ENCODE measurements around the gene GPR132. TPM values are rescaled to one million over a fixed set of nuclear protein-coding genes. Genes with fewer than 3 reads are reported as not detected.

The GPR132 gene
- total RNA-seq, 2 donors from 2014 or later: 0.68 to 1.4 TPM

GRCh38 chr14:105080161-105080560 lies 14.9 kb upstream of the GPR132 start:
- H3K36me3 ChIP-seq: no peaks in the 10 kb centered on the region
- no peak overlapping the region for H3K27ac ChIP-seq
- WGBS: 88% methylated on average over 17 of the region's 17 CpGs
- H3K4me3 ChIP-seq: no peak overlapping the region
- no peak for TF ChIP-seq CTCF (IDR thresholded peaks at IDR 0.05)
- no peaks in the 10 kb centered on the region for H3K4me1 ChIP-seq (replicated peaks)
- H3K9me3 ChIP-seq: no peaks in the 10 kb centered on the region
- no peaks in the 10 kb centered on the region for H3K27me3 ChIP-seq (replicated peaks; ENCODE audit: insufficient read depth)
- DNase-seq (ENCODE audit: low spot score): no peak
- intact Hi-C loops (cut with DNase I): no loop called here

GRCh38 chr14:105078294-105078693 lies 13.1 kb upstream of the GPR132 start:
- H3K9me3 ChIP-seq: no peaks in the 10 kb centered on the region
- intact Hi-C loops (cut with DNase I): no loop called here
- no peak overlapping the region for H3K27ac ChIP-seq
- H3K36me3 ChIP-seq: no peaks in the 10 kb centered on the region
- TF ChIP-seq CTCF (IDR thresholded peaks at IDR 0.05) (no peak), POLR2A (IDR thresholded peaks at IDR 0.05) (no peak), POLR2AphosphoS5 (IDR thresholded peaks at IDR 0.05) (no peak)
- no peaks in the 10 kb centered on the region for H3K4me1 ChIP-seq (replicated peaks)
- no peak overlapping the region for H3K4me3 ChIP-seq
- peaks cover 6% of the 10 kb centered on the region for H3K27me3 ChIP-seq (replicated peaks; ENCODE audit: insufficient read depth)
- no peak for DNase-seq (ENCODE audit: low spot score)
- WGBS: 67% methylated on average over 1 of the region's 1 CpG

GRCh38 chr14:105077649-105077995 lies 12.4 kb upstream of the GPR132 start:
- H3K27ac ChIP-seq: no peak overlapping the region
- no peak for TF ChIP-seq POLR2A (IDR thresholded peaks at IDR 0.05)
- no peak for TF ChIP-seq POLR2AphosphoS5 (IDR thresholded peaks at IDR 0.05)
- no peak for TF ChIP-seq CTCF (IDR thresholded peaks at IDR 0.05)
- H3K9me3 ChIP-seq: no peaks in the 10 kb centered on the region
- H3K27me3 ChIP-seq (replicated peaks; ENCODE audit: insufficient read depth): peaks cover 6% of the 10 kb centered on the region
- no peak for DNase-seq (ENCODE audit: low spot score)
- H3K4me3 ChIP-seq: no peak overlapping the region
- intact Hi-C loops (cut with DNase I): no loop called here
- WGBS: 60% methylated on average over 7 of the region's 8 CpGs
- H3K4me1 ChIP-seq (replicated peaks): no peaks in the 10 kb centered on the region
- H3K36me3 ChIP-seq: no peaks in the 10 kb centered on the region

- no peaks in the 10 kb centered on the region for H3K4me1 ChIP-seq (replicated peaks)
- WGBS: 58% methylated on average over 18 of the region's 18 CpGs
- TF ChIP-seq CTCF (IDR thresholded peaks at IDR 0.05) (no peak), POLR2AphosphoS5 (IDR thresholded peaks at IDR 0.05) (no peak), POLR2A (IDR thresholded peaks at IDR 0.05) (no peak)
- DNase-seq (ENCODE audit: low spot score): no peak
- H3K9me3 ChIP-seq: no peaks in the 10 kb centered on the region
- H3K27ac ChIP-seq: no peak overlapping the region
- H3K4me3 ChIP-seq: no peak overlapping the region
- intact Hi-C loops (cut with DNase I): no loop called here
- no peaks in the 10 kb centered on the region for H3K36me3 ChIP-seq
- H3K27me3 ChIP-seq (replicated peaks; ENCODE audit: insufficient read depth): peaks cover 6% of the 10 kb centered on the region
Observed at GRCh38 chr14:105076805-105077648, 11.8 kb upstream of the GPR132 start.

GRCh38 chr14:105076296-105076804 lies 11.1 kb upstream of the GPR132 start:
- no peak for TF ChIP-seq POLR2AphosphoS5 (IDR thresholded peaks at IDR 0.05)
- no peak for TF ChIP-seq POLR2A (IDR thresholded peaks at IDR 0.05)
- TF ChIP-seq CTCF (IDR thresholded peaks at IDR 0.05): no peak
- H3K9me3 ChIP-seq: no peaks in the 10 kb centered on the region
- no peak overlapping the region for H3K27ac ChIP-seq
- H3K36me3 ChIP-seq: no peaks in the 10 kb centered on the region
- no peak overlapping the region for H3K4me3 ChIP-seq
- H3K27me3 ChIP-seq (replicated peaks; ENCODE audit: insufficient read depth): peaks cover 6% of the 10 kb centered on the region
- intact Hi-C loops (cut with DNase I): no loop called here
- WGBS: 67% methylated on average over 16 of the region's 16 CpGs
- no peaks in the 10 kb centered on the region for H3K4me1 ChIP-seq (replicated peaks)
- no peak for DNase-seq (ENCODE audit: low spot score)

Data from prostate gland (tissue), 2 donors.